Articular chondrocyte of knee joint (primary cell): ENCODE results near the gene FLRT1. TPM values are rescaled to one million over a fixed set of nuclear protein-coding genes. Genes with fewer than 3 reads are reported as not detected.

Experiments used
- total RNA-seq: library from RNA; depleted of rRNA; stranded (reverse); fragments of >200 nt; gene quantifications from 2 replicates; pipeline ENCODE4 v1.2.3, GENCODE V29; 2012

Gene FLRT1
- total RNA-seq, result under 0.01 and 0.11 TPM in 2 replicates

GRCh38 chr11:64035576-64035975 lies at the start of gene FLRT1:
Gene FLRT1, plus strand, starts transcription at chr11:64035931. Its CDS starts 80,337 bp downstream, at chr11:64116268.

GRCh38 chr11:63986156-63986931 lies 49.4 kb upstream of the FLRT1 start, which contains the start of gene OTUB1:
Gene OTUB1, plus strand, starts transcription at chr11:63986438. Its CDS starts 19 bp downstream, at chr11:63986457.

Other genes with a start within 250 kb of the FLRT1 start
- gene SPINDOC, start 222.5 kb upstream of the FLRT1 start, total RNA-seq, result 9.0 and 10.6 TPM in 2 replicates
- 11.4 and 14.9 TPM in 2 replicates for gene MARK2, start 196.8 kb upstream of the FLRT1 start, total RNA-seq
- 0.65 and 0.97 TPM in 2 replicates for gene RCOR2, start 118.8 kb upstream of the FLRT1 start, total RNA-seq
- gene NAA40, start 96.9 kb upstream of the FLRT1 start, total RNA-seq, result 12.2 and 14.5 TPM in 2 replicates
- gene COX8A, start 61.3 kb upstream of the FLRT1 start, total RNA-seq, result 163 and 177 TPM in 2 replicates
- gene OTUB1, start 49.5 kb upstream of the FLRT1 start, total RNA-seq, result 32.6 and 36.7 TPM in 2 replicates
- gene MACROD1, start 130.2 kb downstream of the FLRT1 start, total RNA-seq, result 12.3 and 13.9 TPM in 2 replicates
- 84.9 and 87.6 TPM in 2 replicates for gene STIP1, start 150.2 kb downstream of the FLRT1 start, total RNA-seq
- gene FERMT3, start 170.8 kb downstream of the FLRT1 start, total RNA-seq, result 1.0 and 1.2 TPM in 2 replicates
- gene TRPT1, start 190.3 kb downstream of the FLRT1 start, total RNA-seq, result 20.8 and 29.8 TPM in 2 replicates
- 35.0 and 35.9 TPM in 2 replicates for gene NUDT22, start 190.3 kb downstream of the FLRT1 start, total RNA-seq
- gene DNAJC4, start 194.6 kb downstream of the FLRT1 start, total RNA-seq, result 9.1 and 11.8 TPM in 2 replicates
- 17.3 and 25.5 TPM in 2 replicates for gene VEGFB, start 198.7 kb downstream of the FLRT1 start, total RNA-seq
- 32.5 and 35.7 TPM in 2 replicates for gene FKBP2, start 205.2 kb downstream of the FLRT1 start, total RNA-seq
- gene PPP1R14B, start 211.0 kb downstream of the FLRT1 start, total RNA-seq, result 104 and 126 TPM in 2 replicates
- 19.5 and 20.3 TPM in 2 replicates for gene PLCB3, start 215.6 kb downstream of the FLRT1 start, total RNA-seq
- gene BAD, start 248.7 kb downstream of the FLRT1 start, total RNA-seq, result 61.0 and 65.3 TPM in 2 replicates
- gene GPR137, start 249.9 kb downstream of the FLRT1 start, total RNA-seq, result 10.6 and 11.1 TPM in 2 replicates